Measurements from ENCODE around the gene ARL14EP. TPM values are rescaled to one million over a fixed set of nuclear protein-coding genes. Genes with fewer than 3 reads are reported as not detected.
A peak's percentile ranks its signal among the peaks of the same experiment; 100 is the strongest.

ARL14EP gene
- total RNA-seq (ENCODE audit: low replicate concordance): 25.7 and 54.8 TPM in 2 replicates

- Histone ChIP-seq H3K27ac (no peak within 1 kb of the TSS), H3F3A (ENCODE audit: low read depth) (no peaks in the 10 kb centered on the region), H3K4me3 (peak within 1 kb of the TSS; percentile 63), H3K4me1 (peaks cover 14% of the 10 kb centered on the region), H3K9ac (peak within 1 kb of the TSS; percentile 73), H3K27me3 (peaks cover 27% of the 10 kb centered on the region), H3K4me2 (peak within 1 kb of the TSS; percentile 90), H4K20me1 (ENCODE audit: low read depth) (peaks cover 4% of the 10 kb centered on the region), H3K9me3 (ENCODE audit: low read depth) (no peaks in the 10 kb centered on the region), H3K79me2 (ENCODE audit: low read depth) (peaks cover 50% of the 10 kb centered on the region), H2AFZ (replicated peaks) (peak within 1 kb of the TSS; percentile 48), H3K36me3 (no peaks in the 10 kb centered on the region)
- Mint-ChIP-seq H3K36me3 (peaks cover 4% of the 10 kb centered on the region), H3K4me3 (peak within 1 kb of the TSS; percentile 98), H3K27ac (peak within 1 kb of the TSS; percentile 97), H3K4me1 (peaks cover 16% of the 10 kb centered on the region), H3K27me3 (ENCODE audit: insufficient read depth, low read depth) (peaks cover 2% of the 10 kb centered on the region), H3K9me3 (no peaks in the 10 kb centered on the region)
- DNase-seq (ENCODE audit: low spot score): peak; percentile 96
- TF ChIP-seq EZH2phosphoT487 (IDR thresholded peaks at IDR 0.05) (no peak), EZH2 (IDR thresholded peaks at IDR 0.05) (peak; percentile 45)
Measured at GRCh38 chr11:30322826-30323710, at the start of gene ARL14EP. TSS of gene ARL14EP (plus strand) at chr11:30323104. CDS start at chr11:30330949, 7,845 bp downstream.

- no peaks in the 10 kb centered on the region for H3F3A ChIP-seq (ENCODE audit: low read depth)
- DNase-seq (ENCODE audit: low spot score): no peak
- H3K9ac ChIP-seq: no peak overlapping the region
- H3K4me3 ChIP-seq: no peak overlapping the region
- H2AFZ ChIP-seq (replicated peaks): no peak overlapping the region
- H3K4me2 ChIP-seq: no peak overlapping the region
- Mint-ChIP-seq H3K36me3 (no peaks in the 10 kb centered on the region), H3K27ac (no peak overlapping the region), H3K27me3 (ENCODE audit: insufficient read depth, low read depth) (no peaks in the 10 kb centered on the region), H3K9me3 (no peaks in the 10 kb centered on the region), H3K4me1 (no peaks in the 10 kb centered on the region), H3K4me3 (no peak overlapping the region)
- TF ChIP-seq EZH2phosphoT487 (IDR thresholded peaks at IDR 0.05) (no peak), EZH2 (IDR thresholded peaks at IDR 0.05) (no peak)
- TF ChIP-seq, protein P1, sequence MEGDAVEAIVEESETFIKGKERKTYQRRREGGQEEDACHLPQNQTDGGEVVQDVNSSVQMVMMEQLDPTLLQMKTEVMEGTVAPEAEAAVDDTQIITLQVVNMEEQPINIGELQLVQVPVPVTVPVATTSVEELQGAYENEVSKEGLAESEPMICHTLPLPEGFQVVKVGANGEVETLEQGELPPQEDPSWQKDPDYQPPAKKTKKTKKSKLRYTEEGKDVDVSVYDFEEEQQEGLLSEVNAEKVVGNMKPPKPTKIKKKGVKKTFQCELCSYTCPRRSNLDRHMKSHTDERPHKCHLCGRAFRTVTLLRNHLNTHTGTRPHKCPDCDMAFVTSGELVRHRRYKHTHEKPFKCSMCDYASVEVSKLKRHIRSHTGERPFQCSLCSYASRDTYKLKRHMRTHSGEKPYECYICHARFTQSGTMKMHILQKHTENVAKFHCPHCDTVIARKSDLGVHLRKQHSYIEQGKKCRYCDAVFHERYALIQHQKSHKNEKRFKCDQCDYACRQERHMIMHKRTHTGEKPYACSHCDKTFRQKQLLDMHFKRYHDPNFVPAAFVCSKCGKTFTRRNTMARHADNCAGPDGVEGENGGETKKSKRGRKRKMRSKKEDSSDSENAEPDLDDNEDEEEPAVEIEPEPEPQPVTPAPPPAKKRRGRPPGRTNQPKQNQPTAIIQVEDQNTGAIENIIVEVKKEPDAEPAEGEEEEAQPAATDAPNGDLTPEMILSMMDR (IDR thresholded peaks at IDR 0.05): no peak
- H3K27ac ChIP-seq: no peak overlapping the region
- no peaks in the 10 kb centered on the region for H3K27me3 ChIP-seq
- no peaks in the 10 kb centered on the region for H3K4me1 ChIP-seq
- H3K9me3 ChIP-seq (ENCODE audit: low read depth): no peaks in the 10 kb centered on the region
- H3K79me2 ChIP-seq (ENCODE audit: low read depth): no peaks in the 10 kb centered on the region
- H3K36me3 ChIP-seq: no peaks in the 10 kb centered on the region
- no peaks in the 10 kb centered on the region for H4K20me1 ChIP-seq (ENCODE audit: low read depth)
Measured at GRCh38 chr11:30277176-30277575, 45.7 kb upstream of the ARL14EP start.

DNA sequence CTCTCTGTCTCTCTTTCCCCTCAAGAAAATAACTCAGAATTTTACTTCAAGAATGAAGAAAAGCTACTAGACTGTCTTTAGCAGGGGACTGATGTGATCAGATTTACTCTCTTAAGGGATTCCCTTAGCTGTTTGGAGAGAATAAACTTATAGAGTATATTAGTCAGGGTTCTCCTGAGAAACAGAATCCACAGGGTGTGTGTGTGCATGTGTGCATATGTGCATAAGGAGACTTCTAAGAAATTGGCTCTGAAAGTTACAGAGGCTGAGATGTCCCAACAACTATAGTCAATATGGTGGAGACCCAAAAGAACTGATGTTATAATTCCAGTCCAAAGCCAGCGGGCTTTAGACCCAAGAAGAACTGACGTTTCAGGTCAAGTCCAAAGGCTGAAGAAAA, 43.1 kb upstream of the ARL14EP start:
- Histone ChIP-seq H4K20me1 (ENCODE audit: low read depth) (no peaks in the 10 kb centered on the region), H3K4me3 (no peak overlapping the region), H3K27me3 (no peaks in the 10 kb centered on the region), H3K4me2 (no peak overlapping the region), H3K4me1 (no peaks in the 10 kb centered on the region), H3K36me3 (no peaks in the 10 kb centered on the region), H3K27ac (no peak overlapping the region), H3K9ac (no peak overlapping the region), H2AFZ (replicated peaks) (no peak overlapping the region), H3K79me2 (ENCODE audit: low read depth) (no peaks in the 10 kb centered on the region), H3K9me3 (ENCODE audit: low read depth) (no peaks in the 10 kb centered on the region), H3F3A (ENCODE audit: low read depth) (no peaks in the 10 kb centered on the region)
- Mint-ChIP-seq H3K27ac (no peak overlapping the region), H3K4me3 (no peak overlapping the region), H3K9me3 (no peaks in the 10 kb centered on the region), H3K4me1 (no peaks in the 10 kb centered on the region), H3K27me3 (ENCODE audit: insufficient read depth, low read depth) (no peaks in the 10 kb centered on the region), H3K36me3 (no peaks in the 10 kb centered on the region)
- TF ChIP-seq, protein P1 (IDR thresholded peaks at IDR 0.05): no peak
- TF ChIP-seq EZH2phosphoT487 (IDR thresholded peaks at IDR 0.05): no peak
- no peak for TF ChIP-seq EZH2 (IDR thresholded peaks at IDR 0.05)
- no peak for DNase-seq (ENCODE audit: low spot score)

Data from neural progenitor cell (in vitro differentiated cells).